DMS 273 (cell line): Measurements from ENCODE around the gene MOCS1.
A peak's percentile ranks its signal among the peaks of the same experiment; 100 is the strongest.

Source experiments
- DNase-seq: peaks from one replicate; lab custom pipeline; 2025; ENCODE audit not compliant: unreplicated experiment; lab: John Stamatoyannopoulos, UW

MOCS1 gene

DNA sequence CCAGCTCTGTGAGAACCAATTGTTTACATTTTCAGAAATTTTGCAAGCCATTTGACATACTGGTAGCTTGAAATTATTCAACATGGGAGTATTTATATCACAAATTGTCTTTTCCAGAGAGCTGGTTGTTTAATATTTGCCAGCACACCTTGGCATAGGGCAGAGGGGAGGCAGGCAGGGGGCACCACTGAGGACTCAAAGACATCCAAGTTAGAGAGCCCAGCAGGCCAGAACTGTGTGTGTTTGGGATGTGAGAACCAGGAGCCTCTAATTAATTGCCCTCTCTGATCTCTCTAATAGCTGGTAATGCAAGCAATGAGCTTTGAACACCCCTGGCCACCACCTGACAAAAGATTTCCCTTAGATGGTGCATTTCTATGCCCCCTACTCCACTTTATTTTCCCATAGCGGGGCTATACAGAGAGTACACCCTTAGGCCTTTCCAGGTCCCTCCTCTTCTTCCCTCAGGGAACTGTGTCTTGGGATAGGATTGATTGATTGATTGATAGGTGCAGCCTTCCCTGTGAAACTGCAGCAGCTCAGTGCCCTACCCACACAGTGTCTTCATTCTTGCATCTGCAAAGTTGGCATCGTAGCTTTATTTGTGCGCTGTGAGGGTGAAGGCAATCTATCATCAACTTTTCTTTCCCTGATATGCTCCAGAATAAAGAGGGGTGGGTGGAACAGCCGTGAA is 29.2 kb downstream of the MOCS1 start:
- no peak for DNase-seq

DNA sequence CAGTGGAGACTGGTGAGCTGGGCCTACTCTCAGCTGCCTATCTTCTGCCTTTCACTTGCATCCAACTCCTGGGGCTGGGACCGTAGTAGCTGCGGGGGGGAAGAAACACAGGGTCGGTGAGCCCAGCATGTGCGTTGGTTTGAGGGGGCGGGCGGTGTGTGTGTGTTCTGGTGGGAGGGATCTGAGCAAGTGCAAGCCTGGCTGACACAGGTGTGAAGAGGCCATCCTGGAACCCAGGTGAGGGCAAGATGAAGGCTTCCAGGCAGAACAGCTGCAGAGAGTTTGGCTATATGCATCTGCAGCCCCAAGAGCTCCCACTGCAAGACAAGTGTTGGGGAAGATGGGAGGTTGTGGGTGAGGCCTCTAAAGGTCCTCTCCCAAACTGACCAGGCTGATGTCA is 30.6 kb downstream of the MOCS1 start:
- no peak for DNase-seq

DNA sequence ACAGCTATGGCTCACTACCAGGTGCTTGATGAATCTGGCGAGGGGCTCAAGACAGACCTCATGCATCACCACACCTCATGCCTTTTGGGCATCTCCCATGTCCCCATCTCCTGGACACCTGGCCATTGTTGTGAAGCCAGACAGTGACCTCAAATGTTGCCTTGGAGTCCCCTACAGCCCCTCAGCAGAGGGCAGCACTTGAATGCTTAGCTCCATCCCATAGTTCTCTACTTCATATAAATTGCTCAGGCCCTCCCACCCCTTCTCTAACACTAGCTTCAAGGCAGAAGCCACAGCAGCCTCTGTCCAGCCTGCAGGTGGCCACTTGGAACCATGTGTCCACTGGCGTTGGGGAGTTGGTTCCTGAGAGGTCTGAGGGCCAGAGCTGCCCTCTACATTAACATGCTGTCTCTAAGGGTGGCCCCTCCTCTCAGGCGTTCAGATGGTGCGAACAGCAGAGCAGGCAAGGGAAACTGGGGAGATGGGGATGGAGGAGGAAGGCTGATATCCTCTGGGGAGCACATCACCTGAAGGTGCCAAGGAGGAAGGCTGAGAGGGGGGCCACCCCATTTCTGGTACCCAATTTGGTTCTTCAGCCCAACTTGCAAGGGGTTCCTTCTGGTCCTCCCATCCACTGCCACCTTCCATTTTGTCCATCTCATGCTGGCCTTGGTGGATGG is 31.3 kb downstream of the MOCS1 start:
- DNase-seq, result no peak

DNA sequence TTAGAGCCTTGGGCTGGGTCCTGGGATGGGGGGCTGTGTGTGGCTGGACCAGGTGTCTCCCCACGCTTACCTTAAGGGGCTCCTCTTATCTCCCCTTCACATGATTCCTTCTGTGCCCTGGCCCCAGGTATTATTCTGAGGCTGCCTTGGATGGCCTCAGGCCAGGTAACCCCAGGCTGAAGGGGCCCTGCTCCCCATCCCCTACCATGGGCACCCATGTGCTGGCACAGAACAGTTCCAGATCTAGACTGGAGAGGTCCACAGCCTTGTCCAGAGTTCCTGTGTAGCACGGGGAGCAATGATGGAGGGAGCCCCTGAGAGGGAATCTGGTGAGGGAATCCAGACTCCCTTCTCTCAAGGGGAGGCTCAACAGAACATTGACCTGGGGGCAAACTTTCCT is 32.1 kb downstream of the MOCS1 start:
- no peak for DNase-seq

DNA sequence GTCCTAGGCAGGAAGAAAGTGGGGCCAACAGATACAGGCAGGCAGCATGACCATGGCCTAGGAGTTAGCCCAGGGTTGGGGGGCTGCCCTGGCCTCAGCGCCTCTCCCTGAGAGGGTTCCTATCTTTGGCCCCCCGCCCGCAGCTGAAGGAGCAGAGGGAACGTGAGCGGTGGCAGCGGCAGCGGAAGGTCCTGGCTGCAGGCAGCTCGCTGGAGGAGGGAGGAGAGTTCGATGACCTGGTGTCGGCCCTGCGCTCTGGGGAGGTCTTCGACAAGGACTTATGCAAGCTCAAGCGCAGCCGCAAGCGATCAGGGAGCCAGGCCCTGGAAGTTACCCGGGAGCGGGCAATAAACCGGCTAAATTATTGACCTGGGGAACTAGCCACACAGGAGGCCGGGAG is 32.6 kb downstream of the MOCS1 start:
- DNase-seq, result no peak

DNA sequence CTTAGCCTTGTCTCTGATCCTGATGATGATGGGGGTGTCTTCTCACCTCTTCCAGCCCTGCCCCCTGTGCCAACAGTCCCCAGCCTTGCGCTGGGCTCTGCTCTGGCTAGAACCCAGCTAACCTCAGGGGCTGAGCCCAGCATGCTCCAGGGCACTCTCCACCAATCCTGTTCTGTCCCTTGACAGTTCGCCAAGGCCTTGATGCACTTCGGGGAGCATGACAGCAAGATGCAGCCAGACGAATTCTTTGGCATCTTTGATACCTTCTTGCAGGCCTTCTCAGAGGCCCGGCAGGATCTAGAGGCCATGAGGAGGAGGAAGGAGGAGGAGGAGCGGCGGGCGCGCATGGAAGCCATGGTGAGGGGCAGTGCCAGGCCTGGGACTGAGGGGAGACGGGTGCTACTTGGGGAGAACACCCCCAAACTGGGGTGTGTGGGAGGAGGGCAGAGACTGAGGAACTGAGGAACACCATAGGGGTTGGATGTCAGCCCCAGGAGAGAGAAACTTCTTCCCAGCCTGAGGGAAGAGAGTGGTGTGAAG is 33.1 kb downstream of the MOCS1 start:
- DNase-seq, result no peak

DNA sequence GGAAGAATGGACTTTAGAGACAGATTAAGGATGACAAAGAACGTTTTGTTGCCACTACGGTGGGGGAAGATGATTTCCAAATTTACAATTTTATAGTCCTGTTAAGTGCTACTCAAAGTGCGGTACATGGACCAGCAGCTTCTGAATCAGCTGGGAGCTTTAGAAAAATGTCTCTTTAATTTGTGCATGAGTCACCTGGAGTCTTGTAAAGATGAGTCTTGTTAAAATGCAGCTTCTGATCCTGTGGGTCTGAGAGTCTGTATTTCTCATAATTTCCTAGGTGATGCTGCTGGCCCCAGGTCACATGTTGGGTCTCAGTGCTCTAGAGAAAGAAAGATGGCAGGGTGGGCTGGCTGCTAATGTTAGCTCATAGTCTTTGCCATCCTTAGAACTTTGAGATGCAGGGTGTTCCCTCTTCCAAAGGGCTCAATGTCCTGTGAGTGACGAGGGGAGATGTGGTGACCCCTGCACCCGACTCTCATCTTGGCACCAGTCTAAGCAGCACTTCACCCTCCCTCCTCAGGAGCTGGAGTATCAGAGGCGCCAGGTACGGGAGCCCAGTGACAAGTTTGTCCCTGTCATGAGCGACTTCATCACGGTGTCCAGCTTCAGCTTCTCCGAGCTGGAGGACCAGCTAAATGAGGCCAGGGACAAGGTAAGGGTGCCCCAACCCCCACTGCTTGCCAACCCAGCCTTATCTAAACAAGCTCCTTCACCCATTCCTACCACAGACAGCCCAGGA is 34.5 kb downstream of the MOCS1 start:
- DNase-seq, result no peak

DNA sequence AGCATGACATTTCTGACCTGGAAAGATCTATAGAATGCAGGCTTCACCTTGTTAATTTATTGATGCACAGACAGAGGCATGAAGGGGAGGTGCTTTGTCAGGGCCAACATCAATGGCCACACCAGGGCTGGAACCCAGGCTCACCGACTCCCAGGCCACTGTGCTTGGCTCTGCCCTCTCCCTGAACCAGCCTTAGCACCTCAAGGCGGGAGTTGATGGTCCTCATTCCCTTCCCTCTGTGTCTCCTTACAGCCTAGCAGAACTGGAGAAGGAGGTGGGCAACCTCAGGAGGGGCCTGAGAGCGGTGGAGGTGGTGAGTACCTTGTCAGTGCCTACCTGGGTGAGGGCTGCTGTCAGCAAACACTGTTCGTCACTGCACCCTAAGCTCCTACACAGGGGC is 35.6 kb downstream of the MOCS1 start:
- no peak for DNase-seq

DNA sequence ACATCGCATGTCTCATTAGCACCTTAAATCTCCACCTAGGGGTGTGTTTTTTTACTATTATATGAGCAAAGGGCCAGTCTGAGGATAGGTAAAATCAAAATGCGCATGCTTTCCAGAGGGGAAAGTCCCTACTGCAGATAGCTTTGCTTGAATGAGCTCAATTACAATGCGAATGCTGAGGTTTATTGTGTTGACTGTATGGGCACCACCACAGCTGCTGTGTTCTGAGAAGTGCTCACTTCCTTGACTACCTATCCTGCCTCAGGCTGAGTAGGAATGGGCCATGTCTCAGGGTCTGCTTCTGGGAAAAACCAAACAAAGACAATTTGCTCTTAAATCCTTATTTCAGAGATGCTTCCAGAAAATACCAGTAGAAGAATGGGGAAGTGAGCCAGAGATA is 36.6 kb downstream of the MOCS1 start:
- no peak for DNase-seq

DNA sequence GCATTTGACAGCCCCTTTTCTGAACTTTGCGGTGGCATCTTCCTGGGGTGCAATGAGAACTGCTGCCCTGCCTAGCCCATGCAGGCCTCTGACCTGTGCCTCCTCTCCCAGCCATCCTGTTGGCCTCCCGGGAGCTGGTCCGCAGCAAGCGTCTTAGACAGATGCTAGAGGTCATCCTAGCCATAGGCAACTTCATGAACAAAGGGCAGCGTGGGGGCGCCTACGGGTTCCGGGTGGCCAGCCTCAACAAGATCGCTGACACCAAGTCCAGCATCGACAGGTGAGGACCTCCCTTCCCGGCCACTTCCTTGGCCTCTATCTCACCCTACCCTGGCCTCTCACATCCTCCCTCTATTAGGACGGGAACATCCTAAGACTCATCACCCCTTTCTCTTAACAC is 37.6 kb downstream of the MOCS1 start:
- DNase-seq, result no peak

DNA sequence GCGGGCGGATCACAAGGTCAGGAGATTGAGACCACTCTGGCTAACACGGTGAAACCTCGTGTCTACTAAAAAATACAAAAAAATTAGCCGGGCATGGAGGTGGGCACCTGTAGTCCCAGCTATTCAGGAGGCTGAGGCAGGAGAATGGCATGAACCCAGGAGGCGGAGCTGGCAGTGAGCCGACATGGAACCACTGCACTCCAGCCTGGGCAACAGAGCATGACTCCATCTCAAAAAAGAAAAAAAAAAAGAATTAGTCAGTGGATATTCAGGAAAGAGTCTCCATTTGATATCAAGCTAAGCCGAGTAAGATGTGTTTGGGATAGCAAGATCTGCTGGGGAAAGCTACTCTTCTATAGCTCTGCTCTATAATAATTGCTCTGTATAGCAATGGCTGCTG is 41.0 kb downstream of the MOCS1 start:
- no peak for DNase-seq

DNA sequence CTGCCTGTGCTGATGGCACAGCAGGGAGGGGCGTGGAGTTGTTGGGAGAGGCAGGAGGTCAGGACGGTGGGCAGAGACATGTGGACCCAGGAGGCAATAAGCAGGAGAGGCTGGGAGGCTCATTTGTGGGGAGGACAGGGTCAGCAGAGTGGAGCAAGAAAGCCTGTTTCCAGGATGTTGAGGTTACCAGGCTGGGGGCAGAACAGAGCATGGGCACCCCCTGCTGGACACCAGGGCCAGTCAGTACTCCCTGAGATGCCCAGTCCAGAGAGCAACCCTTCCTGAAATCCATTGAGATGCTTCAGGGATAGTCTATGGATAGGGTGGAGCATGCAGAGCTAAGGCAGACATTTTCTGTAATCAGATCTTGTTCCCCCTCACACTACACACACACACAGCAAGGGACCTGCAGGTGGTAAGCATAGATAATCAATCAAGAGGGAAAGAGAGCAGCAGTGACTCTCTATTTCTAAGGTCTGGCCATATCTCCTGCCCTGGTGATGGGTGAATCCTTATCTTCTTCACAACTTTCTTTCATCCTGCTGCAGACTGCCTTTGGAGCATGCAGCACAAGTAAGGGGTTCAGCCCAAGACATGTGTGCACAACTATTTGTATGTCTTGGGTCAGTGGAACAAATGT is 41.7 kb downstream of the MOCS1 start:
- DNase-seq, result peak; percentile 73

DNA sequence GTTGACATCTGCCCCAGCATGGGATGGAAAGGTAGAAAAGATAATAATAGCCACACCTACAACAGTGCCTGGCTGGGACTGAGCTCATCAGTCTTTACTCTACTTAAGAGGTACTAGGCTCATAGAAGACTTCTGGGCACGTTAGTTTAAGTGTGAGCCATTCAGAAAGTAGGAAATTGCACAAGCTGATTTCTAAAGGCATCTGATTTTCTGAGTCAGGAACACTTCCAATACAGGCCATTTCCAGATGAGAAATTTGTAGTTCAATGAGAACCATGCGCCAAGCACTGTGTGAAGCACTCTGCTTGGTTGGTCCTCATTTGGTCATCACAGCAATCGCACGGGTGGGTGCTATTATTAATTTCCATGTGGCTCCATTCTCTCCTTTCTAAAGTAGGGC is 42.3 kb downstream of the MOCS1 start:
- DNase-seq, result no peak

DNA sequence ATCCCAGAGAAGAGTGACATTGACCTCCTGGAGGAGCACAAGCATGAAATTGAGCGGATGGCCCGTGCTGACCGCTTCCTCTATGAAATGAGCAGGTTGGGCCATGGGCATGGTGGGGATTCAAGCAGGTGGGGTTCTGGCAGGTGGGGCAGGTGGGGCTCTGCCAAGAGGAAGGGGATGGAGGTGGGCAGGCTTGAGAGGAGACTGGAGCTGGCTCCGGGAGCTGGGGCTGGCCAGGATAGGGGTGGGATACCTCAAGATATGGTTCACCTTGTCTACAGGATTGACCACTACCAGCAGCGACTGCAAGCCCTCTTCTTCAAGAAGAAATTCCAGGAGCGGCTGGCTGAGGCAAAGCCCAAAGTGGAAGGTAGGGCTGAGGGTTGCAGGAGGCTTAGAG is 42.9 kb downstream of the MOCS1 start:
- DNase-seq, result no peak

DNA sequence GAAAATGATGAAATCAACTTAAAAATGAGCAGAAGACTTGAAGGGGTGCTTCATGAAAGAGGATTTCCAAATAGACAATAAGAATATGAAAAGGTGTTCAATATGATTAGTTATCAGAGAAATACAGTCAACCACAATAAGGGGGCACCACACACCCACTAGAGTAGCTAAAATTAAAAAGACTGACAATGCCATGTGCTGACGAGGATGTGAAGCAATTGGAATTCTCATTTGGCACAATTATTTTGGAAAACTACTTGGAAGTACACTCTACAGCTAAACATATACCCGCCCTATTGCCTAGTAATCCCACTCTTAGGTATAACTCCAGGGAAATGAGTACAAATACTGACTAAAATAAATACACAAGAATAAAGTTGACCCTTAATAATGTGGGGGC is 45.0 kb downstream of the MOCS1 start:
- DNase-seq, result no peak

DNA sequence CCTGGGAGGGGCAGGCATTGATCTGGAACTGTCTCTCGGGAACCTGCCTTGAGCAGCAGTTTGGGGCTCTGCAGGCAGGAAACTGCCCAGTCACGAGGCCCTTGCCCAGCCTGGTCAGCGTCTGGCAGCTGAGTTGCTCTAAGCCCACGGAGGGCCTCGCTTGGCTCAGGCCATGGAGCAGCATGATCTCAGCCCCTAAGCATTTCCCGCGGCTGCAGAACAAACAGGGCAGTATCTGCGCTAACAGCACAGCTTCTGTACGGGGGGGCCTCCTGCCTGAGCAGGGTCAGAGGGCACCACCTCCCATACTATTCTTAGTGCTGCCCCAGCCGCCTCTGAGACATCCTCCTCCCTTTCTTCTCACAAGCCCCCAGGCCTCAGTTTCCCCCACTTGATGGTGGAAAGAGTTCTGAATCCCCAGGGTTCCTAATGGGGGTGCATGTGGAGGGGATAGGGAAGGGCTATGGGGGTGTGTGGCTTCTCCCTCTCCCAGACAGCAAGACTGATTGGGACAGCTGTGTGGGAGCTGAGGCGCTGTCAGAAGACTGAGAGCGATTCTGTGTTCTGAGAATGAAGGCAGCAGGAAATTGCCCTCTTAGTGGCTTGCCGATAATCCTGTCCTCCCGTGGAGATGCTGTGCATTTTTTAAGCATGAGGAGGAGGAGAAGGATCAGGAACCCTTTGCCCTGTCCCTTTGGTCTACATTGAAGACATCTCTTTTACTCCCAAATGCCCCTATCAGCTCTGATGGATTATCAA is 46.4 kb downstream of the MOCS1 start:
- DNase-seq, result no peak

DNA sequence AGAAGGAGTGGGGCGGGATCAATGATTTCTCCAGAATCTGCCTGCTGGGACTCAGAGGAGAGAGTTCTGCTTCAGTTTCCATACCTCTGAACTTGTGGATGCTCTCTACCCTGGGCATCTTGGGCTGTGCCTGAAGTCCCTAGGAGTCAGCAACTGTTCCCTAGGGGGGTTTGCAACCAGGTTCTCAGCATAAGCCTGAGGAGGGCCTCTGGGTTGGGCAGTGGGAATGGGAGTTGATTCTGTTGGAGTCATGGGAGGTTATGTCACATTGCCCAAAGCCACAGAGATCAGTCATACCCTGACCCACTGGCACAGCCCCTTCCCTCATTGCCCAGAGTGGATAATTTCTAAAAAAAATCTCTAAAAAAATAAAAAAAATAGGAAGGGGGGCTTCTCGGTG is 47.4 kb downstream of the MOCS1 start:
- no peak for DNase-seq

DNA sequence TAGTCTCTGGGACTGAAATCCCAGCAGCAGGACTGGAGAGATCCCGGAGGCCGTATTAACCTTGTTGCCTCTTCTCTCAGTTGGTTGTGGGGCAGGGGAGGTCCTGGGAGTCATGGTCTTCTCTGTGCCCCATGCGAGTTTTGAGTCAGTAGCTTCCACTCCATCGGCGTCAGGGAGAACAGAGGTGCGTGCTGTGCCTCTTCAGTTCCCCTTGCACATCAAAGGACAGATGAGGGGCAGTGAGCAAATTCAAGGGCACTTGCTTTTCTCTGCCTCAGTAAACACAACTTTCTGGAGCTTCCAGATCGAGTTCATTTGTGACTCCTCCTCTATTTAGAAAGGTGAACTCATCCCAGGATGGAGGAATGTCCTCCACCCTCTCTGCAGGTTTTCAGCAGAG is 48.6 kb downstream of the MOCS1 start:
- no peak for DNase-seq

DNA sequence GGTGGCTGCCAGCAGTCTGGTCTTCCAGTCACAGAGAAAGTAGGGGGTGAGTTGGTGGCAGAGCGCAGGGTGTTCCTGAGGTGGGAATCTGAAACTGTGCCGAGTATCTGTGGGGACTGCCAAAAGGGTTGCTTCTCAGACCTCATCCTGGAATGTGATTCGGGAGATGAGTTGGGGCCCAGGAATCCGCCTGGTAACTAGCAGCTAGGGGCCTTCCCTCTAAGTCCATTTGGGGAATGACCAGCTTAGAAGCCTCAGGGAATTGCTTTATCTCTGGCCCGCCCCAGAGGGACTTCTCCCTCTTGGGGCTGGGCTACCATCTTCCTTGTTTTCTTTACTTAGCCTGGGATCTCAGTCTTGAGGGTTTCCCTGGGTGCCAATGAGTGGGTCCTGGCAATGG is 49.6 kb downstream of the MOCS1 start:
- DNase-seq, result no peak

DNA sequence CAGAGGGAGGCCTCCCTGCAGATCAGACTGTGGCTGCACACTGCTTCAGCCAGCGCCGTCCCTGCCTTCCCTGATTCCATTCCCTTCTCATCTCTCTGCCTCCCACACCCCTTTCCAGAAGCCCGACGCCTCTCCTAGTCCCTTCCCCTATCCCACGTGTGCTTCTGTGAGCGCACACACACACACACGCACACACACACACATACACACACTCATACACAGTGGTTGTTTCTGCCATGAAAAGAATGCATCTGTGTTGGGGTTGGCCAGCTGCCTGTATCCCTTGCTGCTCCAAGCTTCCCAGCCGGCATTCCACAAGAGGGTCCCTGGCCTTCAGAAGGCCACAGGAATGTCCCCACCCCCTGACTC is 51.7 kb downstream of the MOCS1 start:
- DNase-seq, result peak; percentile 20
